ENCODE data around the gene STK4.

DNA sequence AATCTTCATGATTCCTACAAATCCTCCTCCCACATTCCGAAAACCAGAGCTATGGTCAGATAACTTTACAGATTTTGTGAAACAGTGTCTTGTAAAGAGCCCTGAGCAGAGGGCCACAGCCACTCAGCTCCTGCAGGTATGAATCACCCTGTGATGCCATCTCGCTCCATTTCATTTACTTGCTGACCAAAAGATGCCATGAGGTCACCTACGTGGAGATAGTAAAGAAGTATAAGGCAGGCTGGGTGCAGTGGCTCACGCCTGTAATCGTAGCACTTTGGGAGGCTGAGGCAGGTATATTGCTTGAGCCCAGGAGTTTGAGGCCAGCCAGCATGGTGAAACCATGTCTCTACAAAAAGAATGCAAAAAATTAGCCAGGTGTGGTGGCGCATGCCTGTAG is 30.9 kb downstream of the STK4 start:
- TF ChIP-seq, protein P1, sequence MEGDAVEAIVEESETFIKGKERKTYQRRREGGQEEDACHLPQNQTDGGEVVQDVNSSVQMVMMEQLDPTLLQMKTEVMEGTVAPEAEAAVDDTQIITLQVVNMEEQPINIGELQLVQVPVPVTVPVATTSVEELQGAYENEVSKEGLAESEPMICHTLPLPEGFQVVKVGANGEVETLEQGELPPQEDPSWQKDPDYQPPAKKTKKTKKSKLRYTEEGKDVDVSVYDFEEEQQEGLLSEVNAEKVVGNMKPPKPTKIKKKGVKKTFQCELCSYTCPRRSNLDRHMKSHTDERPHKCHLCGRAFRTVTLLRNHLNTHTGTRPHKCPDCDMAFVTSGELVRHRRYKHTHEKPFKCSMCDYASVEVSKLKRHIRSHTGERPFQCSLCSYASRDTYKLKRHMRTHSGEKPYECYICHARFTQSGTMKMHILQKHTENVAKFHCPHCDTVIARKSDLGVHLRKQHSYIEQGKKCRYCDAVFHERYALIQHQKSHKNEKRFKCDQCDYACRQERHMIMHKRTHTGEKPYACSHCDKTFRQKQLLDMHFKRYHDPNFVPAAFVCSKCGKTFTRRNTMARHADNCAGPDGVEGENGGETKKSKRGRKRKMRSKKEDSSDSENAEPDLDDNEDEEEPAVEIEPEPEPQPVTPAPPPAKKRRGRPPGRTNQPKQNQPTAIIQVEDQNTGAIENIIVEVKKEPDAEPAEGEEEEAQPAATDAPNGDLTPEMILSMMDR (IDR thresholded peaks at IDR 0.05) = no peak
- TF ChIP-seq ATF1 (CRISPR knock-in tag; IDR thresholded peaks at IDR 0.05) = no peak
- no peak for TF ChIP-seq TEAD4 (CRISPR knock-in tag; IDR thresholded peaks at IDR 0.05)
- TF ChIP-seq GABPB1 (CRISPR knock-in tag; IDR thresholded peaks at IDR 0.05) = no peak
- TF ChIP-seq, protein P2, sequence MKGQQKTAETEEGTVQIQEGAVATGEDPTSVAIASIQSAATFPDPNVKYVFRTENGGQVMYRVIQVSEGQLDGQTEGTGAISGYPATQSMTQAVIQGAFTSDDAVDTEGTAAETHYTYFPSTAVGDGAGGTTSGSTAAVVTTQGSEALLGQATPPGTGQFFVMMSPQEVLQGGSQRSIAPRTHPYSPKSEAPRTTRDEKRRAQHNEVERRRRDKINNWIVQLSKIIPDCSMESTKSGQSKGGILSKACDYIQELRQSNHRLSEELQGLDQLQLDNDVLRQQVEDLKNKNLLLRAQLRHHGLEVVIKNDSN (CRISPR knock-in tag; IDR thresholded peaks at IDR 0.05) = no peak
- TF ChIP-seq ZNF416 (CRISPR knock-in tag; IDR thresholded peaks at IDR 0.05) = no peak
- no peak for TF ChIP-seq TP53 (CRISPR knock-in tag; IDR thresholded peaks at IDR 0.05)
